Measurements from ENCODE around the gene USP13.

The USP13 gene

DNA sequence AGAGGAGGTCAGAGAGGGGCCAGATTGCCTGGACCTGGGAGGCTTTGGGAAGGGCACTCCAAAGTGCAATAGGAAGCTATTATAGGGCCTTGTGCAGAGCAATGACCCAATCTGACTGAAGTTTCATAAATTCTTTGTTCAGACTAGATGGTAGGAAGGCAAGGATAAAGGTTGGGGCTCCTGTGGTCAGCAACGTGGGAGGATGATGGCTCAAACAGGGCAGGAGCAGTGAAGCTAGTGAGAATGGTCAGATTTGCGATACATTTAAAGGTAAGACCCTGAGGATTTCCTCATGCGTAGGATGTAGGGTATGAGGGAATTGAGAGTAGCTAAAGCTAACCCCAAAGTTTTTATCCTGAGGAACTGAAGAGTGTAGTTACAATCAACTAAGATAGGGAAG, 139.0 kb downstream of the USP13 start:
- DNase-seq (ENCODE audit: low read depth in 3 of 3, low spot score in 1 of 3), result no peak

DNA sequence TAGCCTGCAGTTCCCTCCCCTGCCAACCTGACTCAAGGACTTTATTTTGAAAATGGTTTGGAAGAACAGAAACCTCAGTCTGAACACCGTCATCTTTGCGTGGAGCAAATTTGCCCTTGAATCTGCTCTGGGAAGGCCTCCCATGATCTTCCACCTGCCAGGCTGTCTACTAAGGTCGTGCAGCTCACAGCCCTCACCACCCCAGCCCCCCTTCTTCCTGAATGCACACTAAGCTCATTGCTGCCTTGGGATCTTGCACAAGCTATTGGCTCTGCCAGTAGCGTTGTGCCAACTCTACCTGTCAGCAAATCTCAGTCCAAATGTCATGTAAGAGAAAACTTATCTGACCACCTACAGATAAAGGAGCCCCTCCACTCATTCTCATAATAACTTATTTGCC, 141.5 kb downstream of the USP13 start:
- no peak for DNase-seq (ENCODE audit: low read depth in 3 of 3, low spot score in 1 of 3)

DNA sequence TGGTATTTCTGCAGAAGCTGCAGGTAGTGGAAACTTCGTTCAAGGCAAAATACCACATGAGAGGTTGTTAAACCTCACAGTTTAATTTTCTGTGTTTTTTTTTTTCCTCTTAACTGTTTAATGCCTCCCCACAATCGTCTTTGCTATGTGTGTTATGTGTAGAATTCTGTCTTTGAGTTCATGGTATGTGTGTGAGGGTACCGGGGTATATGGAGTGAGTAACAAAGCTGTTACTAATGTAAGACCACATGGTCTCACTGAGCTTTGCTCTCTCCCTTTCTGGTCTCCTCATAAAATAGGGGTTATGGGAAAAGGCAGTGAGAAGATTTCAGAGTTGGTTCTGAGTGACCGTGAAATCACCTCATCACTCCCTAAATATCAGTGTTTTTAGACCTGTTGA, 143.6 kb downstream of the USP13 start:
- no peak for DNase-seq (ENCODE audit: low read depth in 3 of 3, low spot score in 1 of 3)

DNA sequence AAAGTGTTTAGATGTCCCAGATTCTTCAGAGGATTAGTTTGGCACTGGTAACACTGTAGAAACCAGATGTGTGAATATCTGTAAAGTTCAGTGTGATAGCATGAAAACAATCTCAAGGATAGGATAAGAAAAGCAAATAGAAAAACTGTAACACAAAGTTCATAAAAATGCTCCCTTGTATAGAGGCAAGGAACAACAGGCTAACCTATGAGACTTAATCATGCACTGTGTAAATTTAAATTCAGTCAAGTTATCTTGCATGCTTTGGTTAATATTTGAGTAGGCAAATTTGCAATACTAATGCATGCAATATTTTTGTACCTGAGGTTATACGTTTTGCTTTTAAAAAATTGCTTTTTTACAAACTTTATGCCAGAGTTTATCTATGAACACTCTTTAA, 144.4 kb downstream of the USP13 start:
- no peak for DNase-seq (ENCODE audit: low read depth in 3 of 3, low spot score in 1 of 3)

DNA sequence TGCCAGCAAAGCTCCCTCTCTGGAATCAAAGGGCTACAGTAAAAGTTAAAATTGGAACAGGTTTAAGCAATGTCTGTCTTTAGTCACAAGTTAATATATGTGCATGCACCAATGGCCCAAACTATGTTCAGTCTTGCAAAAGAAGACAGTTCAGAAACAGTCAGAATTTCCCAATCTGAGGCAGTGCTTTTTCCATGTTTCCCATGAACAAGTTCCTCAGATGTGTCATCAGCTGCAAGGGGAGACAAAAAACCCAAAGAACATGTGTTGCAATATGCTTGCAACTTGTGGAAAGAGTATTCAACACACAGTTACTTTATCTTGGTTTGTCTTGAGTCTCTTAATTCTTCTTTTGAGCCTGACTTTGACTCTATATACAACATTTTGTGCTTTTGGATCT, 148.4 kb downstream of the USP13 start:
- DNase-seq (ENCODE audit: low read depth in 3 of 3, low spot score in 1 of 3), result no peak

DNA sequence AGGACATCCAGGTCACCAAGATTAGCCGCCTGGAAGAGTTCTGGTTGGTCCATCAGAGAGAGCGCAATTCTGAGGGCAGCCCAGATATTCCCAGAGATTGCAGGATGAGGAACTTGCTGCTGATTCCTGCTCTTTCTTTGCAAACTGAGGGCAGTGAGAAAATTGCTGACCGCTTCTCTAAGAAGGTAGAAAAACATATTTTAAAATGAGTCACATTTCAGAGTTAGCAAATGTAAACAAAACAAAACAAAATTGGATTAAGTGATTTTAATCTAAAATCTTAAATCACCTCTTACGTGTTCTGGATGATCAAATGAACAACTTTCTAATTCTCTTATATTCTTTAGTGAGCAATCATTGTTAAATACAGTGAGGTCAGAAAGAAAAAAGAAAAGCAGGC, 149.0 kb downstream of the USP13 start:
- no peak for DNase-seq (ENCODE audit: low read depth in 3 of 3, low spot score in 1 of 3)

DNA sequence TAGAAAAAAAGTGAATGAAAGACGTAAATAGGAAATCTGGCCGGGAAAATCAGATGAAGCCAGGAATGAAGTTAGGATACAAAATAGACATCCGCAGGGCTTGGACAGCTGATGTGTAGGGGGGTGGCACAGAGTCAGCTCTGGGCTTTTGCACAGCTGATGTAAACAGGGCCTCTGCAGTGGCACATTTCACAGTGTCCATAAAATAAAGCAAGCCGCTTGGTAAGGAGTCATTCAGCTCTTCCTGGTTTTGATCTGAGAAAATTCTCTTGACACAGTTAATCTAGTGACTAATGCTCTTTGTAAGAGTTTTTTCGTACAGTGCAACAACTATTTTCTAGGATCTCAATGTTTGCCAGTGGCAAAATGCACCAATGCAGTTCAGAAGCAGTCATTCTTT, 153.3 kb downstream of the USP13 start:
- no peak for DNase-seq (ENCODE audit: low read depth in 3 of 3, low spot score in 1 of 3)

DNA sequence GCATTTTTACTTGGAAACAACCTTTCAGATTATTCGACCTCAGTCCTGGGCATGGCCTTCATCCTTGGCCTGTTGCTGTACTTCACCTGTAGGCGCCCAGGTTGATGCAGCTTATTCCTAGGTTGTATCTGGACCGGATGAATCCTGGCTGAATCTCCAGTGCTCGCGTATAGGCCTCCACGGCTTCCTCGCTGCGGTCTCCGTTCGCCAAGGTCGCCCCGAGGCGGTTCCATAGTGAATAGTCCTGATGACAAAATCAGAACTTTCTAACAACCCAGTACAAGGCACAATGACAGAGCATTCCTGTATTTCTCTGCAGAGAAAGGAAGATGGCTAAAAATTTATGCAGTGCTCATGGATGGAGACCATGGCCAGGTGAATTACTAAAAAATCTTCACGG, 154.7 kb downstream of the USP13 start:
- DNase-seq (ENCODE audit: low read depth in 3 of 3, low spot score in 1 of 3), result no peak

DNA sequence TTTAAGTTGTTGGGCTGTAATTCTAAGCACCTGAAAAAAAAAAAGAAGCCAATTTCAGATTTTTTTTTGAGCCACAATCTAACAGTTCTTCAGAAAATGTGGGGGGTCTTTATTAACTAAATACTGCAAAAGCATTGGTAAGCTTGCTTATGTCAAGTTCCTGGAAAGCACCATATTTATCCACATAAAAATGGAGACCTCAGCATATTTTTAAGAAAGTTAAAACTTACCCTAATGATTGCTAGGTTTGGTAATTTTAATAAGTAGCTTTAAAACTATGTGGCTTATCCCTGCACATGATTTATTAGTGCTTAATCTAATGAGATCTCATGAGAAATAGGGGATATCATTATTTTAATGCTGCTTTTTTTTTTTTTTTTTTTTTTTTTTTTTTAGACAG, 156.8 kb downstream of the USP13 start:
- no peak for DNase-seq (ENCODE audit: low read depth in 3 of 3, low spot score in 1 of 3)

DNA sequence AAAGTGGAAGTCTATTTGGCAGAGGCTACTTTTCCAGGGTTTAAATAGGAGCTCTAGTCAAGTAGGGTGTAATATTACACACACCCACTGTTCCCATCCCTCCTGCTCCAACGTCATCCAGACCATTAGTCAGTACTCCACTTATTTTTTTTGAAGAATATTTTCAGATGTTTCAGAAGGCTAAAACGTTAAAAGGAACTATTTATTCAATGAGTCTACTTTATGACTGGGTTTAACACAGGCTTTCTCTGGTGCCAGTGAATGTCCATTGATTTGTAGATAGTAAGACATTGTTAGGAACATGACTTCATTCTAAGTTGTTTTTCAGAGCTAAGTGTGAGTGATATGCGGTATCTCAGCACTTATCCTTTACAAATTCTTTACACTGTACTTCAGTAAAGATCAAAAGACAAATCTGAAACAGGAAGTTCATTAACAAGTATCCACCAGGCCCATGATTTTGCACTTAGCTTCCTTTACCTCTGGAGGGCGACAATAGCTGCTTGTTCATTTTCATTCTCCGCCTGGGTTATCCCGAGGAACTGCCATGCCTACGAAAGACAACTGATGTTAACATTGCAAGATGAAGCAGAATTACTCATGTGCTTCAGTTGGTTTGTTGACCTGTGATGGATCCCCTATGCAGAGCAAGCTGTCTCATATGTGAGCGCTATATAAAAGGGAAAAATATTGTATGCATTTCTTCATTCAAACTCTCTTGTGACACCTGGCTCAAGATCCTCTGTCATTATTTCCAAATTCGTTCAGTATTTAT, 158.7 kb downstream of the USP13 start:
- no peak for DNase-seq (ENCODE audit: low read depth in 3 of 3, low spot score in 1 of 3)

DNA sequence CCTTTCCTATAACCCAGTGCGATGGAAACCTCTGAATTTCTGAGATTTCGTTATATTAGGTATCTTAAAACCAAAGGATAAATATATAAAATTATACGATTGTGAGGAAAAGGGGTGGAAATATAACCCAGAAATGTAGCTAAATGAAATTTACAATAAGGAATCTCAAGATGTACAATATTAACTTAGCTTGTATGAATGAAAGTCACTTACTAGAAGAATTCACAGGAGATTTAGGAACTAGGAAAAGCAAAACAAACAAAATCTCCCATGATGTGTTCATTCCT, 159.2 kb downstream of the USP13 start:
- DNase-seq (ENCODE audit: low read depth in 3 of 3, low spot score in 1 of 3), result no peak

DNA sequence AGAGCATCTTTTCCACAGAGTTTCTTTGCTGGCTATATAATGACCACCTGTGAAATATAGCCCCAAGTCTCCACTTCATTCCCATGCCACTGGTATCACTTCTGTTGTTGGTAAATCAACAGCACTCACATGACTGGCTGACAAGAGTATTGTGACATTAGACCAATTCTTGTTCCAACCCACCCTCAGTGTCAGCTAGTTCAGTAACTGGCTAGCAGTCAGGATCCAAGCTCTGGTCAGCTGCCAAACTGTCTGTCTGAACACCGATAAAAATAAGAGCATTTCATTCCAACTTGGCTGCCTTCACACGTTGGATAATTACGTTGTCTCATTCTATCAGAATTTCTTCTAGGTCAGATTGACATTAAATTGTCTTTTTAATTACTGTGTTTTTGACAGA, 166.5 kb downstream of the USP13 start:
- DNase-seq (ENCODE audit: low read depth in 3 of 3, low spot score in 1 of 3), result no peak

DNA sequence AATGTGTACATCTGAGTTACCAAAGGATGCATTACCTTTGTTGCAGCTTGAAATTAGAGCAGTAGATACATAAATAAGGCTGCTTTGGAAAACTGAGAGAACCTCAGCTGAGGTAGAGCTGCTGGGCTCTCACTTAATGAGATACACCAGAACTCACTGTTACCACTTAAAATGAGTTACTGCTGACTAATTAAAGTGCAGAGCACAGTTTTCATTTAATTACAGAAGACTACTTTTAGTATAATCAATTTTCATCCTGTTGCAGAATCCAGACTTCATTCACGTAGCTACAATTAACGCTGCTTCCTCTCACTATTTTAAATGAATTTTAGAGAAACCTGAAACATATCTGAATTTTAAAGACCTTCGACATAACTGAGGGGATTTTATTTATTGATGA, 169.5 kb downstream of the USP13 start:
- no peak for DNase-seq (ENCODE audit: low read depth in 3 of 3, low spot score in 1 of 3)

DNA sequence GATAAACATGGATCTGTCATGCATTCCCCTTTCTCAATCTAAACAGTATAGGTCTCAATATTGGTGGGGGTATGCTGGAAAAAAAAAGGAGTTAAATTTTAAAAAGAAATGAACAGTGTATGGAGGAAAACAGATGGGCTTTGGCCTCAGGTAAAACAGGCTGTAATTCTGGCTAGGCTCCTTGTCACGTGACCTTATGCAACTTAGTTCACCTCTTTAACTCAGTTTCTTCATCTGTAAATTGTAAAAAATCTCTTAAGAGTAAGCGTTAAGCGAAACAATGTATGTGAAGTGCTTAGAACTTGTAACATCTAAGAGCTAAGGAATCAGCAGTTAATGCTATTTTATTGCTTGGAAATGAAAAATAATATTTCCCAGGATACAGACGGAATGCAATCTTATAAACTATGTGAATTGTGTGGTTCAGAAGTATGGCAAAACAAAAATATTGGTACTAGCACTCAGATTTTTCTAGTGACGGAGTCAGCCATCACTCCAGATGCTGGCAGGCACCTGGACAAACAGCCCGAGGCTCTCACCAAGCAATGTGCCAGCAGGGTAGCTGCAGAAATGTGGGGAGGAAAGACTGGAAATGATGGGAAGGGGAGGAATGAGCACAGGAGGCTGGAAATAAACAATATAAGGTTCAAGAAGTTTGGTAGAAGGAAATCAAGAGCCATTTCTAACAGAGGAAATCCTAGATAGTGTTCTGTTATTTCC, 172.8 kb downstream of the USP13 start:
- no peak for DNase-seq (ENCODE audit: low read depth in 3 of 3, low spot score in 1 of 3)

DNA sequence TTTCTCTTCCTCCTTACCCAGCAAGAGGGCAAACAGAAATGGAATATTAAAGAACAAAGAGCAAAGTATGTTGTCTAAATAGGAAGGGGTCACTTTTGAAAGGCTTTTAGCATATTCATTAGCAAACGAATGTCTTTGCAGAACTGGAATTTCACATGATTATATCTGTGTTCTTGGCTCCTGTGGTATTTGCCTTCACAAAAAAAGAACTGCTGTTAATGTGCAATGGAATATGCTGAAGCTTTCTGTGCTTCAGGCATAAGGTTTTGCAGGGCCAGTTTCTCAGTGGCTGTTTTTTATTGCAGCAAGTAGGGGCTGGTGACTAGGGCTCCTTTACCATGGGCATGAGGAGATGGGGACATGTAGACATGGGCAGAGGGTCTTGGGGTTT, 173.4 kb downstream of the USP13 start:
- no peak for DNase-seq (ENCODE audit: low read depth in 3 of 3, low spot score in 1 of 3)

DNA sequence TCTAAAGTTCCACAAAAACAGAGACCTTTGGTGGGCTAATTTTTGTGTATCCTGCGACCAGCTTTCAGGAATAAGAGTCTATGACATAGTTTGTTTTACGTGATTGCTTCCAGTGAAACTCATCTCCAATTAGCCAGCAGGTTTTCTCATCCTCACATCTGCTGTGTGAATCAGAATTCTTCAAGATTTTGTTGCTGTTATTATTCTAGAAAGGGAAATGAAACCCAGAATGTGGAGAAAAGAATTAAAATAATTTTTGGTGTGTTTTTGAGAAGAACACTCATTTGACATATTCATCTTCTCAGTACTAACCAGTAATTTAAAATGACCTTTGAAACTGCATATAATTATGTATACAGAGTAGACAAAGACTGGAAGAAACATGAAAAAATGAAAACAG, 175.9 kb downstream of the USP13 start:
- no peak for DNase-seq (ENCODE audit: low read depth in 3 of 3, low spot score in 1 of 3)

DNA sequence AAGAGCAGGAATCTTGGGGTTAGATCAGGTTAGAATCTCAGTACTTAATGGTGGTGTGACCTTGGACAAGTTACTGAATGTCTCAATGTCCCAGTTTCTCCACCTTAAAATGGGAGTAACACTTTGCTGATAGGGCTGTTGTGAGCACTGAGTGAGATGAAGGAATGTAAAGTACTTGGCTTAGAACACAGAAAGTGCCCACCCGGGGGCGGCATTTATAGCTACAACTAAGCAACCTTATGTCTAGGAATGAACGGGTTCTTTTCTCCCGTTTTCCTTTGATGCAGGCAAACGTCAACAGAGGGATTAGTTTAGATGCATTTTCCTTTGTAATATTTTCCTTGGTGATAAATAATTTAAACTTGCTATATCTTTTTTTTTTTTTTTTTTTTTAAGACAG, 176.6 kb downstream of the USP13 start:
- DNase-seq (ENCODE audit: low read depth in 3 of 3, low spot score in 1 of 3), result no peak

DNA sequence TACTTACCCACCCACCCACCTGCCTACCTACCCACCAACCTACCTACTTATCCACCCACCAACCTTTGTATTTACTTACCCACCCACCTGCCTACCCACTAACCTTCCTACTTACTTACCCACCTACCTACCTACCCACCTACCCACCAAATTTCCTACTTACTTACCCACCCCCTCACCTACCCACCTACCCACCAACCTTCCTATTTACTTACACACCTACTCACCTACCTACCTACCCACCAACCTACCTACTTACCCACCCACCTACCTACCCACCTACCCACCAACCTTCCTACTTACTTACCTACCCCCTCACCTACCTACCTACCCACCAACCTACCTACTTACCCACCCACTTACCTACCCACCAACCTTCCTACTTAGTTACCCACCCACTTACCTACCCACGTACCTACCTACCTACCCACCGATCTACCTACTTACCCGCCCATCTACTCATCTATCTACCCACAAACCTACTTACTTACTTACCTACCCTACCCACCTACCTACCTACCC, 179.6 kb downstream of the USP13 start:
- no peak for DNase-seq (ENCODE audit: low read depth in 3 of 3, low spot score in 1 of 3)

DNA sequence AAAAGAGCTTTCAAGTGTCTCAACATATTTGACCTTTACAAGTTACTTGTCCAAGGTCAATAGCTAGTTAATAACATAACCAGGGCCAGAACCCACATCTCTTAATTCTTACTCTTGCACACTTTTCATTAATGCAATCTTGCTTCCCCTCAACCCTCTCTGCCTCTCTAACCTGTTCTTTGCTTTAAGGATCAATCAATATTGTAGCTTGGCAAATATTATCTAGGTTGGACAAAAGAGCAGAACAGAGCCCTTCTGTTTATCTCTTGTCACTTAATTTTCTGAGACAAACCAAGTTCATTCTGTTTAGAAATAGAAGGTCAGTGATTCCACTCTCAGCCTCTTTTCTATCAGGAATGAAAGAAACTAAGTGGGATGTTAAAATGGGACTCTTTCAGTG, 180.5 kb downstream of the USP13 start:
- DNase-seq (ENCODE audit: low read depth in 3 of 3, low spot score in 1 of 3), result no peak

DNA sequence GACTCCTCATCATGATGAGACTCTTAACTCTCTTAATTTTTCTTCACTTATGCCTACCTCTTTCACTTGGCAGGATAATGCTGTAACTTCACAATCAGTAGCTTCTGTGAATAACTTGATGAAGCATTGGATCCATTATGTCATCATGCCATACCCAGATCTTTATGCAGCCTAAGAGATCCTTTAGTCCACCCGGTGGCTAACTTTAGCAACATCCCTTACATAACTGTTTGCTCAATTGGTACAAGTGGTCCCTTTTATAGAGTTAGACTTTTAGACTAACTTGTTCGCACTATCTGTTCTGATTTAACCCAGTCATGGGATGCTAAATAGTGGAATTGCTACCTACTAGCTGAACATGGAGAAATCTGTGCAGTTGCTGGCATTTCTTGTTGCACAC, 184.5 kb downstream of the USP13 start:
- DNase-seq (ENCODE audit: low read depth in 3 of 3, low spot score in 1 of 3), result no peak

Data from stimulated activated CD4-positive, alpha-beta T cell treated with anti-CD3 and anti-CD28 coated beads, TNF-alpha, amount 100 ng/mL, for 1 hour (primary cell).